Measurements from ENCODE around the gene PHF21B.

The PHF21B gene

DNA sequence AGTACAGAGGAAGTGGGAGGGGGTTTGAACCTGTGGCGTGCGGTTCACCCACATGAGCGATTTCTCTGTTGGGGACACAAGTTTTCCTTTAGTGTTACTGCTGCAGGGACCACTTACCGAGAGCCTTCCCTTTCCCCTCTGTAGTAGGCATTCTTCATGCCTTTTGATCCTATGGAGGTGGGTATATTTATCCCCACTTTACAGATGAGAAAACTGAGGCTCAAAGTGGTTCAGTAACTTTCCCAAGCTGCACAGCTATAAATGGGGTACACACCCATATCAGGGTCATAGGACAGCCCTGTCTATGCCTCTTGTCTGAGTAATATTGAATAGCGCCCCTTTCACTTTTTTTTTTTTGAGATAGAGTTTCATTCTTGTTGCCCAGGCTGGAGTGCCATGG is 3.3 kb upstream of the PHF21B start:
- DNase-seq (ENCODE audit: low read depth): no peak

DNA sequence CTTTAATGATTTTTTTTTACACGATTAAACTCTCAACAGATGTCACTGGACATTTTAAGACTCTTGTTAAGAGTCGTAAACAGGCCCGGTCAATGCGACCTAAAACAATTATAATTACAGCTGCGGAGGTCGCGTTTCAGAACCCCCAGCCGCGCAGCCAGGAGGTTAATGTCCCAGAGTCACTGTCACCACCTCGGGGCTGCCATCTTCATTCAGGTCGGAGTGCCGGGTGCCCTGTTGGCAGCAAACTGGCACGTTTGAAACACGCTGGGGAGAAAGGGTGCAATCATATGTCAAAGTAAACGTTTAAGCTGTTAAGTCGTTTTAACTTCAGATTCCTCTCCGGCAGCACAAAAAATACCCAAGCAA is 711 bp upstream of the PHF21B start:
- no peak for DNase-seq (ENCODE audit: low read depth)

DNA sequence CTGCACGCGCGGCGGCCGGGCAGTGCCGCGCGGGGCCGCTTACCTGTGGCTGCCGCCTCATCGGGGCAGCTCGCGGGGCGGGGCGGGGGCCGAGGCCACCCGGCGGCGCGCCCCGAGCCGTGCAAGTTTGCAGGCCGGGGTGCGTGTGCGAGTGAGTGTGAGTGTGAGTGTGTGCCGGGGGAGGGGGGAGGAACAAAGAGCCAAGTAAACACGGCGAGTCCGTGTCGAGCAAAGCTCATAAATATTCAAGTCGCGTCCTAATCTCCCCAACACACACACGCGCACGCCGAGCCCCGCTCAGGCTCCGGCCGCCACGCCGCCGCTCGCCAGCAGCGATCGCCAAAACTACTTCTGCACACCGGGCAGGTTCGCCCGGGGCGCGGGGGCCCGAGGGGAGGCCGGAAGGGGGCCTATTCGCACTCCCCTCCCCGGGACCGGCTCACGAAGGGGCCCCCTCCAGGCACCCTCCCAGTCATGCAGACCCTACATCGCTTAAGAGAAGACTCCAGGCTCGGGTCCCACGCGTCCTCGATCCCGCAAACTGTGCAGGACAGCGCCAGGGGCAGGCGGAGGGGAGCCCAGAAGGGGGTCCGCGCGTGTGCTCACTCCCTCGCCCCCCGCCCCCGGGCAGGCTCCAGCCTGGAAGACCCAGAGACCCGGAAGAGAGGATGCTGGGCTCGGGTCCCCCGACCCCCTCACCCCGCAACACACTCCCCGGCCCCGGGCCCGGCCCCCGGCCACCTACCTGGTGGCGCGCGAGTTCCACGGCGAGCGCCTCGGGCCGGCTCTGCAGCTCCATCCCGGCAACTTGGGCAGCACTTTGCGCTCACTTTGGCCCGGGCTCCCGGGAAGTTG is 827 bp downstream of the PHF21B start:
- no peak for DNase-seq (ENCODE audit: low read depth)

DNA sequence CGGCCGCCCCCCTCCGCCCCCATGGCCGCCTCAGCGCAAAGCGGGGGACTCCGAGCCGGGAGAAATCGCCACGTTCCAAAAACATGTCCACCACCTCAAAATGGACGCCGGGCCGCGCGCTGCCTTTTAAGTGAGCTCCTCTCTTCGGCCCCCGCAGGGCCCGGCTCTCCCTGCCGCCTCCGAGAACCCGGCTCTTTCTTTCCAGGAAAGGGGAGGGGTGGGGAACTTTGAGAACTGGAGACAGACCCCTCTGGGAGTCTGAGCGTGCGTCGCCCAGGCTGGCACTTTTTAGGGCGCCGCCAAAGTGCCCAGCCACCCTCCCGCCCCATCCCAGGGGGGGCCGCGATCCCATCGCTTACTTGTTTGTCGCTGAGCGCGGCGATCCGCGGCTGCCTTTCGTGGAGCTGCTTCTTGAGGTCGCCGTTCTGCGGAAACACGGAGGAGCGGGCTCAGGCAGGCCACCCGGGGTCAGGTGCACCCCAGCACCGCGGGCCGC is 1.6 kb downstream of the PHF21B start:
- DNase-seq (ENCODE audit: low read depth): no peak

DNA sequence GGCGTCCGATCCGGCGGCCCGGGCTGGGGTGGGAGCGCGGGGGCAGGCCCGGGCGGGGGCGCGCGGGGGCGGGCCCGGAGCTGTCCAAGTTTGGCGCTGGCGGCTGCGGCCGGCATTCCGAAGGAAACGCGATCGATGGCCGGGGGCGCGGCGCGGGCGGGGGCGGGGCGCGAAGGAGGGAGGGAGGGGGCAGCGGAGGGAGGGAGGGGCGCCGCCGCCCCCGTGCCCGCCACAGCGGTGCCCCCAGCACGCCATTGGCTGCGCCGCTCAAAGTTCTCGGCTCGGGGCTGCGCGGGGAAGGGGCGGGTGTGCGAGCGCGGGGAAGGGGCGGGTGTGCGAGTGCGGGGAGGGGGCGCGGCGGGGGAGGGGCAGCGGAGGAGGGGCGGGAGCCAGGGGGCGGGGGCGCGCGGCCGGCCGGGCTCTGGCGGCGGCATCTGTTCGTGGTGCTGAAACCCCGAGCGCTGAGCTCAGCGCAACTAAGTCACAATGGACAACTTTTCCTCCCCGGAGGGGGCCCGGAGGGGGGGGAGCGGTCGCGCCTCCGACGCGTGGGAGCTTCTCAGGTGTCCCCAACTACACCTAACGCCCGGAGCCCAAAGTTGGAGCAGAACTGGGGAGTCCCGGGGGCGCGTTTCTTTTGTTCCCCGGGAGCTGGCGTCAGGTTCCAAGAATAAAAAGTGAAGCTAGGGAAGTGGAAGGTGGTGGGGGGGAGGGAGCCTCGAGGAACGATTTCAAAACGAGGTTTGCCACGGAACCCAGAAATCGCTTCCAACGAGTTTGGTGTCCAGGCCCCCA is 2.2 kb downstream of the PHF21B start:
- no peak for DNase-seq (ENCODE audit: low read depth)

DNA sequence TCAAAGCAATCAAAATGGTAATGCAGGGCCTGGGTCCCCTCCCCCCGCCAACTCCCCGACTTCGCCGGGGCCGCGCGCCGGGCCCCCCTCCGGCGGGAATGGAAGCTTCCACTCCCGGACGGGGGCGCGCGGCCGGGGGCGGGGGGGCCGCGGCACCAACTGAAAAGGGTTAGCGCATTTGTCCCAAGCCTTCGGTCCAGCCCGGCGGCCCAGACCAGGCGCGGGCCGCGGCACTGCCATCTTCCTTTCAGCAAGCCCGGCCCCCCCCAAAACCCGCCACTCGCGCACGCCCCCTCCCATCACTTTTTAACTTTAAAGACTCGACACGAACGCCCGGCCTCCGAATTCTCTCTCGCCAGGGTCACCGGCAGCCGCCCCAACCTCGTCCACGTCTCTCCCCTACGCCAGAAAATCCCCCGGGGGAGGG is 2.8 kb downstream of the PHF21B start:
- DNase-seq (ENCODE audit: low read depth): no peak

DNA sequence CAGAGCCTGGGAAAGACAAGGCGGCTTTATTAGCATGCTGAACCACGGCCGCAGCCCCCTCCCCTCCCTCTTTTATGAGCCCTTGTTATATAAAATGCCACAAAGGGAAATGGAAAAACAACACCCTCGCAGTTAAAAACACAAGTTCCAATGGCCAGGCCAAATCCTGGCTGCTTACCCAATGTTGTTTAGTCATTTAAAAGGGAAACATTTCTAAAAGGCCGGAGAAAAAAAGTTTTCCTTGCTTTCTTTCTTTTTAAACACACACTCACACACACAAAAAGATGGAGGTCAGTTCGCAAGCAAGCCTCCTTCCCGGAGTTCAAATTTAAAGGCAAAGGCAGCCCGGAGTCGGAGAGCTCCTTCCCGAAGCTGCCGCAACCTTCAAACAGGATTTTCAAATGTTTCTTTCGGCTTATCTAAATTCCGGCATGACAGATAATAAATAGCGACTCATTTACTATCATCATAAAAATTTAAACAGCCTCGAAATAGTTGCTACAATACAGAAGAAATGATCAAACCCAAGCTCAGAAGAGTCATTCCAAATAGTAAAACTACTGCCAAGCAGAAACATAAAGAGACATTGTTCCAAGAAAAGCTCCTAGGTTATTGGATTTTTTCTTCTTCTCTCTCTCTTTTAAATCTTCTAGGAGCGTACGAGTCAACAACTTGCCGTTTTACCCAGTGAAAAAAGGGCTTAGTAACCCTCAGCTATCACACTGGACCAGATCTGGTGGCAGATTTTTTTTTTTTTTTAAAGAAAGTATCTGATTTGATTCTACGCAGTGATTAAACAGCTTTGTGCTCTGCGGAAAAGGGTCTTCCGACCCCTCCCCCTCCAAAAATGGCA is 3.5 kb downstream of the PHF21B start:
- DNase-seq (ENCODE audit: low read depth): no peak

DNA sequence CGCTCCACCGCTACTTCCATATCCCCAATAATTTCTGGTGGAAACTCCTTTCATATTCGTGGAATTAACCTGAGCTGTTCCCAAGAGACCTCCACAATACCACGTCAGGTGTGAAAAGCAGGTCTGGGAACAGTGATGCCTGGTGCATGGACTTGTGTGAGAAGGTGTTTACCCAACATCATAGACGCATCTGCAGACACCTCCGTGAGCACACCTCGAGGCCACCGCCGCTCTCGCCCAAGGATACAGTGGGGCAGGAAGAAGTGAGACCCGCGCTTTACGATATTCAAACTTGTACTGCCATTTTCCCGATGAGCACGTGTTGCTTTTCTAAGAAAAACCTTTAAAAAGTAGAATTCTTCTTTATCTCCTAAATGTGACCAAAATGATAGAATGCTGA is 8.2 kb downstream of the PHF21B start:
- DNase-seq (ENCODE audit: low read depth): no peak

DNA sequence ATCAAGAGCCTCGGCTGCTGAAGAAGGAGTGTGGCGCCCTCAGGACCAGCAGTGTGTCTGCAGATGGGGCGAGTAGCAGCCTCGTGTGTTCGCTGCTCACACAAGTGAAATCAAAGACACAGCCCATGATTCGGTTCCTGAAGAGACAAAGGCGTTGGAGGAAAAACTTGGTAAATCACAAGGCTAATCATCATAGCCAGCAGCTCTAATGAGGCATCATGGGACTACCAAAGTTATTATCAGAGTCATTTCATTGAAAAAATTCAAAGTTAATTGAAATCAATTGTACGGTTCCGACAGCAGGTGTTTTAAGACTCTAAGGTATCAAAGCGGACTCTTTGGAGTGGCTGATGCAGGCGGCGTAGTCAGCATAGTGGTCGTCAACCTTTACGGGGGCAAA is 9.5 kb downstream of the PHF21B start:
- DNase-seq (ENCODE audit: low read depth): no peak

DNA sequence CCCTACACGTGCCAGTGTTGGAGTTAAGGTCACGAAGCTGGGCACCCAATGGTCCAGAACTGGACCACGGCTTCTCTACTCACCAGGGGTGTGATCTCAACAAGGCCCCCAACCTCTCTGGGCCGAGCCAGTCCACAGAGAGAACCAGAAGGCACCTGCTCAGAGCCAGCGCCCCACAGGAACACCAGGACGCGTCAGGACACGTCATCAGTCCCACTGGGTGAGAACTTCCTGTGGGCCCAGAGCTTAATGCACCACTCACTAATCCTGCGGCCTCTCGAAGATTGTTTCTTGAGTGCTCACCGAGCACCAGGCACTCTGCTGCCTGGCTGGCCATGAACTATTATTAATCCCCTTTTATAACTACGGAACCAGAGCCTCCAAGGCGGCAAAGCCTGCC is 10.1 kb downstream of the PHF21B start:
- DNase-seq (ENCODE audit: low read depth): no peak

DNA sequence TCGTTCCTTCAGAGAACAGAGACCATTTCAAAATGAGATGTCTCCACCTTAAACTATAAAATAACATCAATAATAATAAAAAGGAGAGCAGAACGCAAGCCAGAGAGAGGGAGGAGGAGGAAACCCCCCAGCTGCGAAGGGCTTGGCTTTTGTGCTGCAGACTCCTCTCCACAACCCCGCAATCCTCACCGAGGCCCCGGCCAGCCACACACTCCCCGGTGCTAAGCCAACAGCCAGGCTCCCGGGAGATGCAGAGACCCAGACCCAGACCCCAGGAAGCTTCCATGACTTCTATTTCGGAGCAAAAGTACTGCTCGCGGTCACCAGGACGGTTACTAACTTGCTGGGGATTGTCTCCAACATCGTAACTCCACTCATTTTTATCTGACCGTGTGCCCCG is 10.6 kb downstream of the PHF21B start:
- DNase-seq (ENCODE audit: low read depth): no peak

DNA sequence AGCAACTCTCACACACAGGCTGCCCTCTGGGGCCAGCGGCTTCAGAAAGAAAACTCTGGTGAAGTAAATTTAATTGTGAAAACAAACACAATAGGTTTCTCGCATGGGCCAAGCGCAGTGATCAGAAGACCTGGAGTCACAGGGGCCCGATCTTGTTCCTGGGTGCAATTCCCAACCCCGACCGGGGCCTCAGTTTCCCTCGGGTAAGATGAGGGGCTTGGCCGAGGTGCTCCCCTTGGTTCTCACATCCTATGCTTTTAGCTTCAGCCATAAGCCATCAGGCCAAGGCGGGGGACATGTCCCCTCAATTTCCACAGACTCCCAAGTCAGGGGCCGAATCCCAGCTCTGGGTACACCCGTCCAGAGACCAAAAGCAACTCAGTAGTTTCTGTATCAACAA is 11.5 kb downstream of the PHF21B start:
- DNase-seq (ENCODE audit: low read depth): no peak

DNA sequence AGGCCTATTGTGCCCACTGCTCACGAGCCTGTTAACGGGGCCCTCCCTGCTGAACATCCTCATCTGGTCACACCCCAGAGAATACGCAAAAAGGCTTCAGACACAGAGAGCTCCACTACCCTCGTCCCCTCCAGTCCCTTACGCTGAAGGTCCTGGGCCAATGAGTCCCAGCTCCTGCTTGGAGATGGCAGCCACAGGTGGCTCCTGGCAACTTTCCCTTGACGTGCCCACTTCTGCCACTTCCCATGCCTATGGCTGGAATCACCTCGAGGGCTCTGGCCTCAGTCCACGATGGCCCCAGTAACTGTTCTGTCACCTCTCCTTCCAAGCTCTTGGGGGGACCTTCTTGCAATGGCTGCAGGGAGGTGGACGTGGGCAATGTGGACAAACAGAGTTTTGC is 12.7 kb downstream of the PHF21B start:
- no peak for DNase-seq (ENCODE audit: low read depth)

DNA sequence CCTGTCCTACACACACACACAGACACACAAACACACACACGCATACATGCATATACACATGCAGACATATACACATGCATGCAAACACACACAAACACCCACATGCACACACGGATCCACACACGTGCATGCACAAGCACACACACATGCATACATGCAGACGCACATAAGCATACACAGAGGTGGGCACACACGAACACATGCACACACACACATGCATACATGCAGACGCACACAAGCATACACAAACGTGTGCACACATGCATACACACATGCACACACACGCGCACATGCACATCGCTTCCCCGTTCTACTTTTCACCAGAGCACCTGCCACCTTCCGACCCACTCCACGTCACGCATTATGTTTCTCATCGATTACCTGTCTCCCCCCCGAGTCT is 13.2 kb downstream of the PHF21B start:
- no peak for DNase-seq (ENCODE audit: low read depth)

DNA sequence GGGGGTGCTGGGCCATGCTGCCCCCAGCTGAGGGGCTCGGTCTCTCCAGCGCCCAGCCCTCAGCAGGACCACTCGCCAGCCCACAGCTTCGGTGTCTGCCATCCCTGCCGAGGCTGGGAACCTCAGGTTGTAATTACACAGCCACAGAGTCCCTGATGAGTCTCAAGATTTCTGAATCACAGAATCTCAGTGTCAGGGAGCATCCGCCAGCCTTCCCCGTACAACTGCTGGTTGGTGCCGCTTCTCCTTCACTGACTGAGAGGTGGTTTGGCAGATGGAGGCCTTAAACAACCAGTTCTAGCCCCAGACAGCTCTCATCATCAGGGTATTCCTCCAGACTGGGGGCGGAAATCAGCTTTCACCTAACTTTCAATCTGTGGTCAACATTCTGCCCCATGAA is 13.7 kb downstream of the PHF21B start:
- DNase-seq (ENCODE audit: low read depth): no peak

DNA sequence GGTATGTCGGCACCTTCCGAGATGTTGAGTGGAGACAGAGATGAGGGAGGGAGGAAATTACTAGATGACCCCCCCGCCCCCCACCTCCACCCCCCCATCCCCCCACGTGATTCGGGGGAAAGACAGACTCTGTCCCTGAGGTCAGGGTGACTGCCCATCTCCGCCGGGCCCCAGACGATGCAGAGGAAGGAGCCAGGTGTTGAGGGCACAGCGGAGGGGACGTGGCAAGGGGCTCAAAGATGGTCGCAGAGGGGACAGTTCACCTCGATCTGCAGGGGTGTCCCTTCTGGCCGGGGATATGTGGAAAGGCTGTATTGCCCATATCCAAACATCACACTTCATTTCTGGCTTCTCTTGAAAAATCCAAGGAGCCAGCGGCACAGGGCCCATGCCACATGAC is 14.1 kb downstream of the PHF21B start:
- DNase-seq (ENCODE audit: low read depth): no peak

DNA sequence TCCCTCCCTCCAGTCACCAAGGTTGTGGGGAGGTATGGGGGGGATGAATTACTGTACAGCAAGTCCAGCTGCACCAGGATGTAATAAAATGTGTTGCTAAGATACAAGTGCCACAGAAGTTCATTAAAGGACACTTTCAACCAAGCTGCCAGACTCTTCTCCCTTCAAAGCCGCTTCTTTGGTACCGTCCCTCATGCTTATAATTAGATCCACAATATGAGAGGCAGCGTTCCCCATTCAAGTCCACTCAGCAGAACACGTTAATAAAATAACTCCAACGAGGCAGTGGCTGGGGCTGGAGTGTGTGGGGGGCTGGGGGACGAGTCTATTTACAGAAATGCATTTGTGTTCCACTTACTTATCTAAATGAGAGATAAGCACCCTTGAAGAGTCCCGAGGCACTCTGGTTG is 14.7 kb downstream of the PHF21B start:
- DNase-seq (ENCODE audit: low read depth): no peak

DNA sequence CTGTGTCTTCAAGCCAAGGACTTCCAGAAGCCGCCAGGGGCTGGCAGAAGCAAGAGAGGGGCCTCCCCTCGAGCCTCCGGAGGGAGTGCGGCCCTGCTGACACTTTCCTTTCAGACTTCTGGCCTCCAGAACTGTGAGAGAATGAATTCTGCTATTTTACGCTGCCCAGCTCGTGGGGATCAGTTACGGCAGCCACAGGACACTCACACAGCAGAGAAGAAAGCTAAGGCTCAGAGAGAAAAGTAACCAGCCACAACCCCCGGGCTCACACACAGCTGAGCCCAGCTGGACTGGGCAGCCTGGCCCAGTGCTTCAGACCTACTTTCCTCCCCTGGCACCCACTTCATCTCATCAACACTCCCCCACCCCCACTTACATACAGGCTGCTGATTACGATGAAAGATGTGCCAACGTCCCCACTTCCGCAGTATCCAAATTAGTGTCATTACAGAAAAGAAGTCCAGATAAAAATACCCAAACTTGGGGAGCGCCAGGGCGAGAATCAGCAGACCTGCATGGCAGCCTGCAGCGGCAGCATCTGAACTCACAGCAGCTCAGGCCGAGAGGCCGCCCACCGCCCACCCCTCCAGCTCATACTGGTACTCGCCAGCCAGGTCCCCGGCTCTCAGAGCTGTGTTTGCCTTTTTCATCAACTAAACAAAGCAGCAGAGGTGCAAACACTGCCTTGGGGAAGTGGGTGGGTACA is 15.3 kb downstream of the PHF21B start:
- DNase-seq (ENCODE audit: low read depth): no peak

DNA sequence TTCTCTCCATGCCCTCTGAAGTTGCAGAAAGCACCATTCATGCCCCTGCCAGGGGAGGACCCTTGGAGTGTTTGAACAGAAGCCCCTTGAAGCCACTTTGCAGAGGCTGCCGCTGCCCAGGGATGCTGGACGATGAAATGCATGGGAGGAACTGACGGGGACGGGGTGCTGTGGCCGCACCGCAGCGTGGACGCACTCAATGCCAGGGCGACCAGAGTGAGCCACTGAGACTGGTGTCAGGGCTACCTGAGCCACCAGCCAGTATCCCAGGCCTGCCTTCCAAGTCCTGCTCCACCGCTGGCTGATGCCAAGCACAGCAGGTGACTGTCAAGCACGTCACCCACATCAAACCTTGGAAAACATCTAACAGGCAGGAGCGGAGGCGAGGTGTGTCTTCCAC is 17.6 kb downstream of the PHF21B start:
- DNase-seq (ENCODE audit: low read depth): no peak

DNA sequence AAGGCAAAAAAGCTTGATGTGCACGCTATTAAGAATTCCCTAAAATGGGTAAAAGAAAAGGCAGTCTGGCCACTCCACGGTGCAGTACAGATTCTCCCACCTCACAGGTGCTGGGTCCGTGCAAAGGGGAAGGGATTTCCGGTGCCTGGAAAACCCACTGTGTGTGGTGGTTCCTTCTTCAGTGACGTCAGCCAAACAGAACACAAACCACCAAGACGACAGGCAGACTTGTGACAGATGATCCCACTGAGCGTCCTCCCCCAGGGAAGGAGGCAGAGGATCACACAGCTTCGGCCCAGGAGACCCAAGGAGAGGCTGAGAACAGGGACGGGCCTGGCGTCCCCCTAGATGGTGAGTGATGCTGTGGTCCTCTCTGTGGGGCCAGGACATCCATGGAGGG is 18.6 kb downstream of the PHF21B start:
- DNase-seq (ENCODE audit: low read depth): no peak

DNA sequence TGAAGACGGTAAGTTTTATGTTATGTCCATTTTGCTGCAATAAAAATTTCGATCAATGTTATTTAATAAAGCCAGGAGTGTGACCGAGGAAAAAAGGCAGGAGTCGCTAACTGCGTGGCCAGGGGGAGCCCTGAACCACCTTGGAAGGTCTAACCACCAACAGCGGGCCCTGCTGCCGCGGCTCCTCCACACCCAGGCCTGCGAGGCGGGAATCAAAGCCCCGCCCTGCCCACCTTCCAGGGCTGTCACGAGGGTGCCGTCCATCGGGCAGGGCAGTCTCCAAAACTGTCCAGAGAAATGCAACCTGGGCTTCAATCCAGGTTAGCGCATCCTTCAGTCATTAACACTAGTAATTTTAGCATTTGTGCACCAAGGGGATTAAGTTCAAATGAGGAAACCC is 19.0 kb downstream of the PHF21B start:
- no peak for DNase-seq (ENCODE audit: low read depth)

DNA sequence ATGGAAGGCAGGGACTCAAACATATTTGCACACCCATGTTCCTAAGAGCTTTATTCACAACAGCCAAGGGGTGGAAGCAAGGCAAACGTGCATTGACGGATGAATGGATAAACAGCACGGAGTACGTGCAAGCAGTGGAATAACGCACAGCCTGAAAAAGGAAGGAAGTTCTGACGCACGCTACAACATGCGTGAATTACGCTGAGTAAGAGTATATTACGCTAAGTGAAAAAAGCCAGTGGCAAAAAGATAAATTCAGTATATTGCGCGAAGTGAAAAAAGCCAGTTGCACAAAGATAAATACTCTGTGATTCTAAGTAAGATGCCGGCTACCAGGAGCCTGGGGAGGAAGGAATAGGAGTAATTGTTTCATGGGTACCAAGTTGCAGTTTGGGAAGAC is 19.5 kb downstream of the PHF21B start:
- DNase-seq (ENCODE audit: low read depth): no peak
